SK-N-MC (cell line): ENCODE data around the gene ARID3C.

Experiments used
- EZH2 ChIP-seq: fragments of 200-600 bp; sonication (generic); IDR thresholded peaks from one replicate; pipeline ENCODE4 v1.6.1; 2017; ENCODE audit warnings: antibody characterized with exemption
- FOXP2 ChIP-seq: optimal IDR thresholded peaks from 2 replicates; pipeline ENCODE3; 2011; ENCODE audit warnings: mild to moderate bottlenecking, moderate library complexity; ENCODE audit not compliant: insufficient read depth; ENCODE audit errors: extremely low read length, control extremely low read depth
- POLR2AphosphoS5 ChIP-seq: IDR thresholded peaks from 2 replicates; pipeline ENCODE4 v1.6.1; 2012; ENCODE audit warnings: mild to moderate bottlenecking, low read depth, low read length, borderline replicate concordance

- no peak for TF ChIP-seq POLR2AphosphoS5
- TF ChIP-seq EZH2: no peak
- TF ChIP-seq FOXP2: no peak
Measured at GRCh38 chr9:34642679-34643078, 13.8 kb upstream of the ARID3C start.
